Type B pancreatic cell (in vitro differentiated cells): ENCODE data around the gene ADGRL2. TPM values are rescaled to one million over a fixed set of nuclear protein-coding genes. Genes with fewer than 3 reads are reported as not detected.

ENCODE experiments used
- DNase-seq: peaks from one replicate; pipeline ENCODE4 v3.0.0; 2021; ENCODE audit warnings: mixed read lengths; ENCODE audit not compliant: unreplicated experiment; ENCODE audit errors: extremely low spot score
- H3K27ac Mint-ChIP-seq: 2 replicates; pipeline ENCODE4 v1.8.0; 2021; ENCODE audit warnings: mild to moderate bottlenecking, mixed read lengths
- H3K27me3 Mint-ChIP-seq: 2 replicates; pipeline ENCODE4 v1.8.0; 2021; ENCODE audit warnings: mixed read lengths
- H3K36me3 Mint-ChIP-seq: 2 replicates; pipeline ENCODE4 v1.8.0; 2021; ENCODE audit warnings: mixed read lengths
- H3K4me1 Mint-ChIP-seq: one replicate; pipeline ENCODE4 v1.8.0; 2021; ENCODE audit warnings: mixed read lengths; ENCODE audit not compliant: unreplicated experiment
- H3K4me3 Mint-ChIP-seq: 2 replicates; pipeline ENCODE4 v1.8.0; 2021; ENCODE audit warnings: mild to moderate bottlenecking, mixed read lengths
- H3K9me3 Mint-ChIP-seq: 2 replicates; pipeline ENCODE4 v1.8.0; 2021; ENCODE audit warnings: mixed read lengths
- total RNA-seq: library from RNA; stranded (reverse); gene quantifications from 2 replicates; pipeline ENCODE4 v1.2.1, GENCODE V29; 2021; ENCODE audit warnings: low replicate concordance
- TF ChIP-seq, protein P1 (sequence below): fragments of 200-600 bp; sonication (generic); conservative IDR thresholded peaks from 2 replicates; pipeline ENCODE4 v1.5.0; 2021; ENCODE audit warnings: antibody characterized with exemption, mild to moderate bottlenecking

ADGRL2 gene
- total RNA-seq, 1 donor from 2014 or later, result 103 TPM

DNA sequence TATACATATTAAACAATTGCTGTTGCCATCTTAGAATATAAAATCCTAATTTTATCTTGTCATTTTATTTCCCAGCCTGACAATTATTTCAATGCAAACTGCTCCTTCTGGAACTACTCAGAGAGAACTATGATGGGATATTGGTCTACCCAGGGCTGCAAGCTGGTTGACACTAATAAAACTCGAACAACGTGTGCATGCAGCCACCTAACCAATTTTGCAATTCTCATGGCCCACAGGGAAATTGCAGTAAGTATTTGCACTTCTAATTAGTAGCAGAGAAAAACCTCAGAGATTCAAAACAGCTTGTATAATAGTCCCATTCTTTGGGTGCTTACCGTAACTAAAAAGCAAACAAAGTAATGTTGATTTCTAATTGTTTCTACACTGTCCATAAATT lies 167.2 kb downstream of the ADGRL2 start:
- TF ChIP-seq, protein P1, sequence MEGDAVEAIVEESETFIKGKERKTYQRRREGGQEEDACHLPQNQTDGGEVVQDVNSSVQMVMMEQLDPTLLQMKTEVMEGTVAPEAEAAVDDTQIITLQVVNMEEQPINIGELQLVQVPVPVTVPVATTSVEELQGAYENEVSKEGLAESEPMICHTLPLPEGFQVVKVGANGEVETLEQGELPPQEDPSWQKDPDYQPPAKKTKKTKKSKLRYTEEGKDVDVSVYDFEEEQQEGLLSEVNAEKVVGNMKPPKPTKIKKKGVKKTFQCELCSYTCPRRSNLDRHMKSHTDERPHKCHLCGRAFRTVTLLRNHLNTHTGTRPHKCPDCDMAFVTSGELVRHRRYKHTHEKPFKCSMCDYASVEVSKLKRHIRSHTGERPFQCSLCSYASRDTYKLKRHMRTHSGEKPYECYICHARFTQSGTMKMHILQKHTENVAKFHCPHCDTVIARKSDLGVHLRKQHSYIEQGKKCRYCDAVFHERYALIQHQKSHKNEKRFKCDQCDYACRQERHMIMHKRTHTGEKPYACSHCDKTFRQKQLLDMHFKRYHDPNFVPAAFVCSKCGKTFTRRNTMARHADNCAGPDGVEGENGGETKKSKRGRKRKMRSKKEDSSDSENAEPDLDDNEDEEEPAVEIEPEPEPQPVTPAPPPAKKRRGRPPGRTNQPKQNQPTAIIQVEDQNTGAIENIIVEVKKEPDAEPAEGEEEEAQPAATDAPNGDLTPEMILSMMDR, result no peak
- Mint-ChIP-seq H3K4me1 (peaks cover 4% of the 10 kb centered on the region), H3K4me3 (no peak overlapping the region), H3K9me3 (no peaks in the 10 kb centered on the region), H3K27ac (no peak overlapping the region), H3K27me3 (no peaks in the 10 kb centered on the region), H3K36me3 (peaks cover 47% of the 10 kb centered on the region)
- DNase-seq, result no peak

DNA sequence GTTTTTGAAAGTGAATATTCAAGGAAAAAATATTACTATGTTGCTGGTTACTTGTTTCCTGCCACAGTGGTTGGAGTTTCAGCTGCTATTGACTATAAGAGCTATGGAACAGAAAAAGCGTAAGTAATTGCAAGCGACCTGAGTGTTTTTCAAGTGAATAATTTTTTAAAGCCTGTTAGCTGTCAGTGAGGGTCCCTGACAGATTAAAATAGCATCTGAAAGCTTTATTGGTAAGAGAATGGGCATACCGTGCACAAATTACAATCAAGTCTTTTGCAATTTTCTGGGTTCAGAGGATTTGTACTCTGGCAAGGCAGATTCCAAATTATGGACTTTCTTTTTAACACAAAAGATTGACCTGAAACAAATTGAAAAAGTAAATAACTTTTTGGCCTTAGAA lies 169.7 kb downstream of the ADGRL2 start:
- H3K27ac Mint-ChIP-seq, result no peak overlapping the region
- no peak overlapping the region for H3K4me3 Mint-ChIP-seq
- no peak for DNase-seq
- no peaks in the 10 kb centered on the region for H3K9me3 Mint-ChIP-seq
- peaks cover 8% of the 10 kb centered on the region for H3K4me1 Mint-ChIP-seq
- TF ChIP-seq, protein P1, result no peak
- H3K36me3 Mint-ChIP-seq, result peaks cover 42% of the 10 kb centered on the region
- H3K27me3 Mint-ChIP-seq, result no peaks in the 10 kb centered on the region

DNA sequence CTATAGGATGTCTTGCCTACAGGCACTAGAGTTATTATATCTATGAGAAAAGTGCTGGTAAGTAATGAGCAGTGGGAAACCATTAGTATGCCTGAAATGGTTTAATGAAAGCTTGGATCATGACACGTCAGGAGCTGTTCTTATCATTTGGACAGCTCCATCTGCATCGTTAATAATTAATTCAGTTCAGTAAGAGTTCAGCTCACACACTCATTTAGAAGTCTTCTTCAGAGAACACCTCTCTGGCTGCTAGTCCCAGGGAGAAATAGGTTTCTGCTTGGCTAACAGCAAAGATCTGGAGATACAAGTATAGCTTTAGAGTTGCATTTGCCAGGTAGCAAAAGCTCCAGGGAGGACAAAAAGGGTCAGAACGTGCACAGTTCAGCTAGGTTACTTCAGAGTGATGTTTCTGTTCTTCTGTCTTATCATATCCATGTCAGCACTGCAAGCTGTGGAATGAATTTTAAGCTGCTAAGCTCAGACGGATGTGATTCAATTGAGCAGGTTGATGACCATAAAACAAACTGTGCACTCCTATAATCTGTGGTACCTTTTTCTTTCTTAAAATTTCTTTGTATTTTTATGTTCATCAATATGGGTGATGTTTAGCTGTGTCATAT lies 173.6 kb downstream of the ADGRL2 start:
- peak overlapping the region; percentile 37 for H3K4me3 Mint-ChIP-seq
- no peak overlapping the region for H3K27ac Mint-ChIP-seq
- H3K27me3 Mint-ChIP-seq, result no peaks in the 10 kb centered on the region
- TF ChIP-seq, protein P1, result no peak
- no peak for DNase-seq
- H3K36me3 Mint-ChIP-seq, result peaks cover 30% of the 10 kb centered on the region
- peaks cover 15% of the 10 kb centered on the region for H3K4me1 Mint-ChIP-seq
- H3K9me3 Mint-ChIP-seq, result no peaks in the 10 kb centered on the region

DNA sequence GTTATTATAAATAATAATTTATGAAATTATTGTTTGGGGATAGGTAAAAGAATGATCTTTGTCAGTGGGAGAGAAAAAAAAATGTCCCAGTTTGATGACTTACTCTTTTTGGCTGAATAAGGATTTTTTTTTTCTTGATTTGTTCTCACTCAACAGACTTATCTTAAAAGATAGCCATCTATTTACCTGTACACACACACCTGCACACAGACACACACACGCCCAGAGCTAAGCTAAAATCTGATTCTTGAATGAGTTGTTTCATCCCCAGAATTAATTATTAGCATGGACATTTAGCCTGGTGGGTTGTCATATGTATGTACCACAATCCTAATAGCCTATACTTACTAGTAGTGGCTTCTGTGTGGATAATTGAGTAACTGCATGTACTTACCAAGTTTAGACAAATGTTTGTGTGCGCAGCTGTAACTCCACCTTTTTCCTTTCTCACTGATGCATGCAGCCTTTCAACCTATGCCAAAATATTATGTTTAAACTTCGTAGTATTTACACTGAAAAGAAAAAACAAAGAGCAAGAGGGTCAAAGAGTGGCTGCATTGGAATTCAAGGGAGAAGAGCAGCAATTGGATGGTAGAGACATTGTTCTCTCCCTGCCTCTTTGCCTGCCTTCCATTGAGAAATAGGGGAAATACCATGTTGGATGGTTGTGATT lies 174.3 kb downstream of the ADGRL2 start:
- Mint-ChIP-seq H3K36me3 (peaks cover 35% of the 10 kb centered on the region), H3K9me3 (no peaks in the 10 kb centered on the region), H3K27me3 (no peaks in the 10 kb centered on the region), H3K27ac (no peak overlapping the region), H3K4me3 (no peak overlapping the region), H3K4me1 (peaks cover 20% of the 10 kb centered on the region)
- DNase-seq, result no peak
- TF ChIP-seq, protein P1, result no peak

DNA sequence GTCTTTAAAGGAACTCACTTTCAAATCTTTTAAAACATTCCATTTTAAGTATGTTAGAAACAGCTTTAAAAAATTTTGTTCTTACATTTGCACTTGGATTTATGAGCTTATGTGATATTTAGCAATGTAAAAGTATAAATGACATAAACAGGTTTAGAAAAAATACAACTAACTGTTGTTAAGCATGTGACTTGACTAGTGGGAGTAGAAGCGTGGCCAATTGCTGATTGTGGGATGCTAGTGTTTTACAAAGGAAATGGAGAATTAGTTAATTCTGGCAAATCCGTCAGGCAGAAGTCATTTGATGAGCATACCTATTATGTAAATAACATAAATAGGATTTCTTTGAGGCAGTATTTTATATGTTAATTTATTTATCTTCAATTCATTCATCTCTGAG lies 175.8 kb downstream of the ADGRL2 start:
- no peak overlapping the region for H3K4me3 Mint-ChIP-seq
- H3K9me3 Mint-ChIP-seq, result no peaks in the 10 kb centered on the region
- peaks cover 20% of the 10 kb centered on the region for H3K4me1 Mint-ChIP-seq
- no peak for DNase-seq
- TF ChIP-seq, protein P1, result no peak
- no peak overlapping the region for H3K27ac Mint-ChIP-seq
- no peaks in the 10 kb centered on the region for H3K27me3 Mint-ChIP-seq
- H3K36me3 Mint-ChIP-seq, result peaks cover 37% of the 10 kb centered on the region
